H1 (cell line): ENCODE results near the gene SCYL1. TPM values are rescaled to one million over a fixed set of nuclear protein-coding genes. Genes with fewer than 3 reads are reported as not detected.
A peak's percentile ranks its signal among the peaks of the same experiment; 100 is the strongest.

Experiments used
- ATF2 ChIP-seq: IDR thresholded peaks from 2 replicates; pipeline ENCODE4 v1.6.1; 2012; ENCODE audit warnings: low read length, inconsistent platforms
- ATF3 ChIP-seq: IDR thresholded peaks from 2 replicates; pipeline ENCODE4 v1.6.1; 2011; ENCODE audit warnings: low read depth, mild to moderate bottlenecking, low read length; ENCODE audit not compliant: insufficient read depth
- BRCA1 ChIP-seq: IDR thresholded peaks from 2 replicates; pipeline ENCODE4 v1.6.1; 2012; ENCODE audit warnings: low read depth, low read length, improper control_type of control experiment
- CBX8 ChIP-seq: fragments of 300-800, 300-1000 bp; sonication (generic); IDR thresholded peaks from 2 replicates; pipeline ENCODE4 v1.7.1; 2016; ENCODE audit warnings: low read depth, low read length, borderline replicate concordance
- CEBPB ChIP-seq: IDR thresholded peaks from 2 replicates; pipeline ENCODE4 v1.6.1; 2012; ENCODE audit warnings: low read depth, low read length
- CHD2 ChIP-seq: IDR thresholded peaks from 2 replicates; pipeline ENCODE4 v1.6.1; 2012; ENCODE audit warnings: low read length, improper control_type of control experiment
- CREB1 ChIP-seq: IDR thresholded peaks from 2 replicates; pipeline ENCODE4 v1.6.1; 2012; ENCODE audit warnings: inconsistent platforms
- EGR1 ChIP-seq: IDR thresholded peaks from 2 replicates; pipeline ENCODE4 v1.6.1; 2011; ENCODE audit warnings: low read depth, low read length, borderline replicate concordance
- EZH2 ChIP-seq: fragments of 200-600 bp; sonication (generic); IDR thresholded peaks from 2 replicates; pipeline ENCODE4 v1.7.1; 2012; ENCODE audit warnings: low read depth, mild to moderate bottlenecking, moderate library complexity, low read length, inconsistent platforms; ENCODE audit not compliant: severe bottlenecking
- HDAC6 ChIP-seq: IDR thresholded peaks from one replicate; pipeline ENCODE4 v1.7.1; 2012; ENCODE audit warnings: low read depth, mild to moderate bottlenecking, inconsistent platforms, low read length, moderate library complexity
- KDM1A ChIP-seq: fragments of 200-600, 300-600 bp; sonication (generic); IDR thresholded peaks from 2 replicates; pipeline ENCODE4 v1.7.1; 2016; ENCODE audit warnings: mild to moderate bottlenecking, low read length, borderline replicate concordance
- MAFK ChIP-seq: IDR thresholded peaks from 2 replicates; pipeline ENCODE4 v1.6.1; 2012; ENCODE audit warnings: low read depth, mild to moderate bottlenecking, improper control_type of control experiment, low read length
- MAX ChIP-seq: IDR thresholded peaks from 2 replicates; pipeline ENCODE4 v1.6.1; 2012; ENCODE audit warnings: inconsistent platforms
- POLR2A ChIP-seq, 2 experiments: IDR thresholded peaks; 1 replicate in 1 of 2; 2 replicates in 1 of 2; pipeline ENCODE4 v1.6.1; 2011; ENCODE audit warnings: low read depth in 2 of 2, low read length in 2 of 2, mild to moderate bottlenecking in 2 of 2; ENCODE audit errors: control extremely low read depth in 1 of 2
- POLR2AphosphoS5 ChIP-seq: IDR thresholded peaks from 2 replicates; pipeline ENCODE4 v1.6.1; 2011; ENCODE audit warnings: low read depth, low read length
- RBBP5 ChIP-seq: IDR thresholded peaks from 2 replicates; pipeline ENCODE4 v1.7.1; 2012; ENCODE audit warnings: low read depth, mild to moderate bottlenecking, inconsistent platforms, low read length, moderate library complexity, borderline replicate concordance
- RFX5 ChIP-seq: IDR thresholded peaks from 2 replicates; pipeline ENCODE4 v1.6.1; 2011; ENCODE audit warnings: low read depth, low read length, improper control_type of control experiment, borderline replicate concordance
- RNF2 ChIP-seq: fragments of 200-900, 300-1000 bp; sonication (generic); IDR thresholded peaks from 2 replicates; pipeline ENCODE4 v1.7.1; 2016; ENCODE audit warnings: borderline replicate concordance, low read depth, mild to moderate bottlenecking, antibody characterized with exemption, low read length; ENCODE audit not compliant: poor library complexity, severe bottlenecking; ENCODE audit errors: missing control alignments
- RXRA ChIP-seq: IDR thresholded peaks from 2 replicates; pipeline ENCODE4 v1.6.1; 2011; ENCODE audit warnings: low read depth, mild to moderate bottlenecking, low read length, moderate library complexity; ENCODE audit not compliant: insufficient read depth
- SIRT6 ChIP-seq: IDR thresholded peaks from one replicate; pipeline ENCODE4 v1.7.1; 2012; ENCODE audit warnings: low read length, inconsistent platforms
- SIX5 ChIP-seq: IDR thresholded peaks from 2 replicates; pipeline ENCODE4 v1.6.1; 2011; ENCODE audit warnings: mild to moderate bottlenecking, low read depth, low read length
- SRF ChIP-seq: IDR thresholded peaks from 2 replicates; pipeline ENCODE4 v1.6.1; 2011; ENCODE audit warnings: mild to moderate bottlenecking, low read depth, low read length, moderate library complexity
- TAF7 ChIP-seq: optimal IDR thresholded peaks from 2 replicates; pipeline ENCODE3; 2011; ENCODE audit warnings: low read depth, mild to moderate bottlenecking, inconsistent platforms, low read length, moderate library complexity, borderline replicate concordance
- polyA plus RNA-seq, 7 experiments: library from polyadenylated mRNA; depleted of rRNA in 3 of 7; stranded (reverse) in 5 of 7; unstranded in 2 of 7; fragments of >200 nt in 5 of 7; fragments of 200-250 nt in 2 of 7; gene quantifications; 1 replicate in 5 of 7; 2 replicates in 1 of 7; 4 replicates in 1 of 7; pipeline versions ENCODE4 v1.2.1 to v1.2.3, GENCODE V29; 2011 to 2013; ENCODE audit warnings: missing spikeins in 2 of 7, mixed read lengths in 2 of 7
- total RNA-seq: library from RNA; stranded (reverse); fragmentation: NEBNext Ultra II Directional; extraction: Animal tissue kit (Norgen Biotek cat#: 25700); gene quantifications from 2 replicates; pipeline ENCODE4 v1.2.1, GENCODE V29; 2021

The SCYL1 gene
- total and polyA plus RNA-seq, 2 of the 8 experiments (the other 6 are each of a cell fraction or from before 2014, with no cell fraction given) = 59.8 to 77.7 TPM

- TF ChIP-seq POLR2AphosphoS5 = peak; percentile 99
- no peak for TF ChIP-seq CEBPB
- TF ChIP-seq RBBP5 = no peak
- TF ChIP-seq HDAC6 = peak; percentile 17
- no peak for TF ChIP-seq SIX5
- peak; percentile 46 for TF ChIP-seq CHD2
- peak; percentile 71 to 98 for TF ChIP-seq POLR2A (IDR thresholded peaks at IDR 0.05; ENCODE audit: control extremely low read depth in 1 of 2, low read depth in 2 of 2, low read length in 2 of 2)
- TF ChIP-seq RFX5 = no peak
- TF ChIP-seq SIRT6 = peak; percentile 89
- TF ChIP-seq ATF2 = peak; percentile 90
- no peak for TF ChIP-seq RNF2
- peak; percentile 59 for TF ChIP-seq TAF7
- 0 out of 2 replicates have a peak, but pooled peaks have one; percentile 17 for TF ChIP-seq MAX
- no peak for TF ChIP-seq BRCA1
- peak; percentile 45 for TF ChIP-seq EGR1
- no peak; the same call in 1 of the 2 replicates for TF ChIP-seq SRF
- TF ChIP-seq CBX8 = no peak
- TF ChIP-seq KDM1A = no peak
- no peak for TF ChIP-seq MAFK
- TF ChIP-seq EZH2 = no peak
- 0 out of 2 replicates have a peak, but pooled peaks have one; percentile 30 for TF ChIP-seq RXRA
- TF ChIP-seq ATF3 = no peak
- TF ChIP-seq CREB1 = peak; percentile 3; the same call in 1 of the 2 replicates
Measured at GRCh38 chr11:65506772-65507505, 17.9 kb upstream of the SCYL1 start (continued).
